DND-41 (cell line): ENCODE data around the gene ADRM1.

Experiments used
- CTCF ChIP-seq: IDR thresholded peaks from 2 replicates; pipeline ENCODE4 v1.5.1; 2012; ENCODE audit warnings: borderline replicate concordance, low read length, moderate library complexity, mild to moderate bottlenecking; ENCODE audit not compliant: poor library complexity, severe bottlenecking; ENCODE audit errors: extremely low read depth
- EZH2 ChIP-seq: IDR thresholded peaks from 3 replicates; pipeline ENCODE4 v1.6.1; 2012; ENCODE audit warnings: borderline replicate concordance, low read depth, mild to moderate bottlenecking, moderate library complexity, low read length, inconsistent platforms; ENCODE audit not compliant: severe bottlenecking

- TF ChIP-seq EZH2, result no peak
- no peak for TF ChIP-seq CTCF
Observed at GRCh38 chr20:62299666-62300236, 3.0 kb upstream of the ADRM1 start.
